Keratinocyte (primary cell): ENCODE measurements around the gene MRPL41.

ENCODE experiments used
- CTCF ChIP-seq, 3 experiments: IDR thresholded peaks in 1 of 3; conservative IDR thresholded peaks in 1 of 3; optimal IDR thresholded peaks in 1 of 3; 2 replicates in 2 of 3; 3 replicates in 1 of 3; pipeline versions ENCODE3 to v1.5.1; 2011; ENCODE audit warnings: low read length in 3 of 3, mild to moderate bottlenecking in 3 of 3, moderate library complexity in 2 of 3, control low read depth in 1 of 3, inconsistent platforms in 1 of 3; ENCODE audit not compliant: insufficient read depth in 2 of 3; ENCODE audit errors: extremely low read depth in 1 of 3
- EZH2 ChIP-seq: IDR thresholded peaks from one replicate; pipeline ENCODE4 v1.6.1; 2012; ENCODE audit warnings: inconsistent platforms, mild to moderate bottlenecking, low read length, moderate library complexity

GRCh38 chr9:137598943-137599342 lies 47.3 kb downstream of the MRPL41 start:
- TF ChIP-seq CTCF (optimal IDR thresholded peaks at IDR 0.05 in 1 of 3, IDR thresholded peaks at IDR 0.05 in 1 of 3, conservative IDR thresholded peaks at IDR 0.05 in 1 of 3; ENCODE audit: extremely low read depth in 1 of 3, insufficient read depth in 2 of 3, low read length in 3 of 3), result no peak
- no peak for TF ChIP-seq EZH2
